GM12891 (cell line): Measurements from ENCODE around the gene TMEM186.
A peak's percentile ranks its signal among the peaks of the same experiment; 100 is the strongest.

Source experiments
- PAX5 ChIP-seq: IDR thresholded peaks from 2 replicates; pipeline ENCODE4 v1.6.1; 2011; ENCODE audit warnings: low read length, moderate library complexity, mild to moderate bottlenecking; ENCODE audit not compliant: insufficient read depth, severe bottlenecking
- POLR2A ChIP-seq: IDR thresholded peaks from 2 replicates; pipeline ENCODE4 v1.6.1; 2011; ENCODE audit warnings: low read depth, low read length, control low read depth
- POLR2AphosphoS5 ChIP-seq: IDR thresholded peaks from 2 replicates; pipeline ENCODE4 v1.6.1; 2011; ENCODE audit warnings: low read depth, low read length, control low read depth
- POU2F2 ChIP-seq: IDR thresholded peaks from 2 replicates; pipeline ENCODE4 v1.6.1; 2011; ENCODE audit warnings: low read depth, mild to moderate bottlenecking, control low read depth, low read length, moderate library complexity
- SPI1 ChIP-seq: IDR thresholded peaks from 2 replicates; pipeline ENCODE4 v1.6.1; 2011; ENCODE audit warnings: low read depth, low read length, control low read depth
- TAF1 ChIP-seq: IDR thresholded peaks from 2 replicates; pipeline ENCODE4 v1.6.1; 2011; ENCODE audit warnings: low read depth, low read length, control low read depth

- no peak for TF ChIP-seq TAF1
- 0 out of 2 replicates have a peak, but pooled peaks have one; percentile 39 for TF ChIP-seq POLR2A
- no peak for TF ChIP-seq POLR2AphosphoS5
- no peak for TF ChIP-seq PAX5
- TF ChIP-seq SPI1 = no peak
- TF ChIP-seq POU2F2 = no peak
Measured at GRCh38 chr16:8831450-8831849, 34.0 kb upstream of the TMEM186 start.
